GM10847 (cell line): Measurements from ENCODE around the gene FUCA1.

Experiments
- POLR2A ChIP-seq: IDR thresholded peaks from 2 replicates; pipeline ENCODE4 v1.6.1; 2011; ENCODE audit not compliant: insufficient read length; ENCODE audit errors: extremely low read depth

FUCA1 gene

DNA sequence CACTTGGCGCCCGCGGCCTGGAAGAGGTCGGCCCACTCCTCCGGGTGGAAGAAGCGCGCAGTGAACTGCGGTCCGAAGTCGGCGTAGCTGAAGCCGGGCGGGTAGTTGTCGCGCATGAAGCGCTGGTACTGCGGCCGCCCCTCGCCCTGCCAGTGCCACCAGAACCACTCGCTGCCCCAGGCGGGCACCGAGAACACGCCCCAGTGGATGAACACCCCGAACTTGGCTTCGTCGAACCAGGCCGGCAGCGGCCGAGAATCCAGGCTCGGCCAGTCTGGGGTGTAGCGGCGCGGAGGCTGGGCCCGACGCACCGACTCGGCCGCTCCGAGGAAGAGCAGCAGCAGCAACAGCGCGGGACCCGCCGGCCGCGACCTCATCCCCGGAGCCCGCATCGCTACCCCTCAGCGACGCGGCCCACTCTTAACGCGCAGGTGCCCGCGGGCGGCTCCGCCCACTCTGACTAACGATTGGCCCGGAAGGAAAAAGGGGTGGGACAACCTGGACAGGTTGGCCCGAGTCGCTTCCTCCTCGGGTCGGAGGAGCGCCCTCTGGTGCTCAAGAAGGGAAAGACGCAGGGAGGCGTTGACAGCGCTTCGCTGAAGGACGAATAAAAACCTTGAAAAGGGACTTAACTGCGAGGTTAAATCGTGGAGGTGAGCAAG, at the start of gene FUCA1:
Gene FUCA1 (minus strand): TSS at position 396 of the 662 bp plus-strand sequence. CDS start 4 bp downstream, at position 392.
- peak; percentile 54 for TF ChIP-seq POLR2A

DNA sequence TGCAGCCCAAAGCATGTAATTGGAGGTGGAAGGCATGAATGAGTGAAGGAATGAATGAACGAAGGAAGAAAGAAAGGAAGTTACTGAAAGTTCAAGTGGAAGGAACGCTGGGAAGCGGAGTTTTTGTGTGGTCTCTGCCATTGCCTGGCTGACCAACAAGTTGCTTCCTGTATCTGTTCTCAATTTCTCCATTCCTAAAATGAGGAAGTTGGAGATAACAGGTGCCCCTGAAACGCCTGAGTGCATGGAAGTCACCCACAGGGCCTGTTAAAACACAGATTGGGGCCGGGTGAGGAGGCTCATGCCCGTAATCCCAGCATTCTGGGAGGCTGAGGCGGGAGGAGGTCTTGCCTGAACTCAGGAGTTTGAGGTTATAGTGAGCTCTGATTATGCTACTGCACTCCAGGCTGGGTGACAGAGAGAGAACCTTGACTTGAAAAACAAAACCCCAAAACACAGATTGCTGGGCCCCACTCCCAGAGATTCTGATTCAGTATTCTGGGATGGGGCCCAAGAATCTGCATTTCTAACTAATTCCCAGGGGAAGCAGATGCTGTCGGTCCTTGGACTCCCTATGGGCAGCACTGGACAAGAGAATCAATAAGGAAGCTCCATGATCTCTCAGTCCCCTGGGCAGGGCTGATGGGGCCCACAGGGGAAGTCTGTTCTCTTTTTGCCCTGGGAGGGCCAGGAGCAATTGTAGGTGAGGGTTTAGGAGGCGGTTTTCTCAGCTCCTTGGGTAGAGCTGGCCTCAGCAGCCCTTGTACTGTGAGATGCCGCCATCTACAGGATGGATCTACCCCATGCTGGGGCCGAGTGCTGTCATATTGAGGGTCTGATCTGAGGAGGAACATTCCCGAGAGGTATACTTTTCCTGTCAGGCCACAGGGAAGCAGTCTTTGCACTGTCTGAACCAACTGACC, 48.4 kb upstream of the FUCA1 start:
- TF ChIP-seq POLR2A = no peak

DNA sequence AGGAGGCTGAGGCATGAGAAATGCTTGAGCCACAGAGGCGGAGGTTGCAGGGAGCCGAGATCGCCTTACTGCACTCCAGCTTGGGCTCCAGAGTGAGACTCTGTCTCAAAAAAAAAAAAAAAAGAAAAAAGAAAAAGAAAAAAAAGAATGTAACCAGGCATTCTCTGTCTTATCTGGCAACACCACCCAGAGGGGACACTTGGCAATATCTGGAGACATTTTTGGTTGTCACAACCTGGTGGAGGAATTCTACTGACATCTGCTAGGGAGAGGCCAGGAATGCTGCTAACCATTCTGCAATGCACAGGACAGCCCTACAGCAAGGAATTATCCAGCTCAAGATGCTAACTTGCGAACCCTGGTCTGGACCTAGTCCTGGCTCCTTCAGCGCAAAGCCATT, 47.4 kb upstream of the FUCA1 start:
- TF ChIP-seq POLR2A = no peak

DNA sequence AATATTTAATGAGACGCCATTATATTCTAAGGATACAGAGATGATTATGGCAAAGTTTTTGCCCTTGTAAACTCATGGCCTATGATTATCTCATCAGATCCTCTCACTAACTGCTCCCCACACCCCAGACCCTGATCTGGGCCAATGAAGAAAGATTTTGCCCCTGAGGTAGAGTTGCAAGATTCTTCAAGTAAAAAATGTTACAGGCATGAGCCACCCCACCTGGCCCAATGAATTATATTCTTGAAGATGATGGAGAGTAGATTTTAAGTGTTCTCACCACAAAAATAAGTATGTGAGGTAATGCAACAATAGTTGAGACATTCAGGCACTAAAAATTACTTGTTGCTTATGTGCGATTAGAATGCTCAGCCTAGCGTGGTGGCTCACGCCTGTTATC, 46.8 kb upstream of the FUCA1 start:
- no peak for TF ChIP-seq POLR2A

DNA sequence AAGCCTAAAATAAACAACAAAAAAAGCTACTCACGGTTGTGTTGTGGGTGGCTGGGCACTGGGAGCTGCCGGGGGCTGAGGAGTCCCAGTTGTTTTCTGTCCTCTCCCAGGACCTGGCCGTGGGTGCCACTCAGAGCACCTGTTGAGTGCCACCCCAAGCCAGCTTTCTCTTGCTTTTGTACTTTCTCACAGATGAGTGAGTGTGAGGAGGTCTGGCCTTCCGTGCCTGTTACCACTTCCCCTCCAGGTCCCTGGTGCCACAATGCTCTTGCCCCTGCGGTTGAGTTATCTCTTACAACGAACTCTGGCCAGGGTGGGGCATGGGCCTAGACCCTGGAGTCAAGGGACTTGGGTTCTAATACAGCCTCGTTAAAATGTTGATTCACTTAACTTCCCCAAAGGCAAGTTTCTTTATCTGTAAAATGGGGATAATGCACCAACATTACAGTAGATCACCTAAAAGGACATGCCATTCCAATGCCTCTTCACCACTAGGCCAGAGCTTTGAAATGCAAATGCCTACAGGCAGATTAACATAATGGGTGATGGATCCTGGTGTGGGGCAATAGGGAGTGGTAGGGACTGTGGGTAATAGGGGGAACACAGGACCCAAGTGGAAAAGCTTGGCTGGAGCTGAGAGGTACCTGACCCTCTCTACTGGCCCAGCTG, 45.3 kb upstream of the FUCA1 start, which contains the start of gene CNR2:
Gene CNR2 (minus strand): TSS at position 151 of the 669 bp plus-strand sequence. CDS start 37,745 bp downstream, outside the sequence.
- peak; percentile 44 for TF ChIP-seq POLR2A

DNA sequence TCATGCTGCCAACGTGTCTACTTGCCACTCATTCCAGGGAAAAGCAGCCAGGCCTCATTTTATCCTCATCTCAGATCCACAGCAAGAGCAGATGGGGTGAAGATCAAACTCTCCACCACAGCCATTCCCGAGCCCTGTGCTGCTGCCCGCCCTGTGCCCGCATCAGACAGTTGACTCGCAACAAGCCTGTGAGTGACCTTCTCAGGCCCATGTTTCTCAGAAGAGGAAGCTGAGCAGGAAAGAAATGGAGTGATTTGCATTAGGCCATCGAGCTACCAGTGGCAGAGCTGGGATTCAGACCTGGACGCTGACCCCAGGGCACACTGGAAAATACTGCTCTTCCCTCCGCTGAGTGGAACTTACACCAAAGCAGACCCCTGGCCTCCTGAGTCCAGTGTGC, 43.8 kb upstream of the FUCA1 start:
- peak; percentile 17 for TF ChIP-seq POLR2A

DNA sequence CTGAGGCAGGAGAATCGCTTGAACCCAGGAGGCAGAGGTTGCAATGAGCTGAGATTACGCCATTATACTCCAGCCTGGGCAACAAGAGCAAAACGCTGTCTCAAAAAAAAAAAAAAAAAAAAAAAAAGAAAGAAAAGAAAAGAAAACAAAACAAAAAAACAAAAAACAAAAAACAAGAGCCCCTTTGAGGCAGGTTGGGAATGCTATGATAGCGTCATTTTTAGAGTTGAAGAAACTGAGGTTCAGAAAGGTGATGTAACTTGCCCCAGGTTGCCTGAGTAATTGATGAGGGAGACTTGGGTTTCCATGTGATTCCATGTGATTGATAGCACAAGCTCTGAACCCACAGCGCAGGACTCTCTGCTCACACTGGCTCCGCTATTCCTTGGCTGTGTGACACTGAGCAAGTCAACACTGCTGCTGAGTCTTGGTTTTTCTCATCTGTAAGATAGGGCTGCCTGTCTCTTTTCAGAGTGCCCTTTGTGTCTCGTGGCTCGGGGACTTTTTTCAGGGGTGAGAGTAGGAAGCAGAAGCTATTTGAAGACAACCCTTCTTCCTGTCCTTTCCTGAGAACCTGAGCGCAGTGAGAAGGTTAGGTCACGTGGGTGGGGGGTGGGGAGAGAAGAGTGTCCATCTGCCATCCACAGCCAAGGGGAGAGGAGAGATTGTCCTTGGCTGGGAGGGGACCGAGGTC, 42.6 kb upstream of the FUCA1 start:
- peak; percentile 54 for TF ChIP-seq POLR2A

DNA sequence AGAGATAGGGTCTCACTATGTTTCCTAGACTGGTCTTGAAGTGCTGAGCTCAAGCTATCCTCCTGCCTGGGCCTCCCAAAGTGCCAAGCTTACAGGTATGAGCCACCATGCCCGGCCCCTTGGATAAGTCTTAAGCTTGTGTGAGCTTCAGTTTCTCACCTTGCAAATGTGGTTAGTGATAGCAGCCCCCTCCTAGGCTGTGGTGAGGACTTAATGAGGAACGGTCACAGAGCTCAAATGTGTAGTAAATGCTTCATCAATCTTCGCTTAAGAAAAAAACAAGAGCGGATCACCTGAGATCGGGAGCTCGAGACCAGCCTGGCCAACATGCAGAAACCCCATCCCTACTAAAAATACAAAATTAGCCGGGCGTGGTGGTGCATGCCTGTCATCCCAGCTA, 42.1 kb upstream of the FUCA1 start:
- TF ChIP-seq POLR2A = no peak

DNA sequence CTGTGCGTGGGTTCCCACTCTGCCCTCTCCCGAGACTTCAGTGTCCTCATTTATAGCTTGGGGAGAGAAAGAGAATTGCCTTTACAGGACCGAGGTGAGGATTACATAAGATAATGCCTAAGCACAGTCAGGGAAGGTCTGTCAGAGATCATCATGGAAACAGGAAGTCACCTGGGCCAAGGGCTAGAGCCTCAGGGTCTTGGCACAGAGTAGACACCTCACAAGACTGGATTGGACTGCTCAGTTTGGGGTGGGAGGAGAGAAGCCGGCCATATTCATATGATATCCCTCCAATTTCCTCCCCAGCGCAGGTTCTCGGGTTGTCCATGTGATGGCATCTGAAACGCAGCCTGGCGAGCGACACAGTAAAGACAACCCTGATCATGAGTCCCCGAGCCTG, 41.3 kb upstream of the FUCA1 start:
- TF ChIP-seq POLR2A = peak; percentile 28

DNA sequence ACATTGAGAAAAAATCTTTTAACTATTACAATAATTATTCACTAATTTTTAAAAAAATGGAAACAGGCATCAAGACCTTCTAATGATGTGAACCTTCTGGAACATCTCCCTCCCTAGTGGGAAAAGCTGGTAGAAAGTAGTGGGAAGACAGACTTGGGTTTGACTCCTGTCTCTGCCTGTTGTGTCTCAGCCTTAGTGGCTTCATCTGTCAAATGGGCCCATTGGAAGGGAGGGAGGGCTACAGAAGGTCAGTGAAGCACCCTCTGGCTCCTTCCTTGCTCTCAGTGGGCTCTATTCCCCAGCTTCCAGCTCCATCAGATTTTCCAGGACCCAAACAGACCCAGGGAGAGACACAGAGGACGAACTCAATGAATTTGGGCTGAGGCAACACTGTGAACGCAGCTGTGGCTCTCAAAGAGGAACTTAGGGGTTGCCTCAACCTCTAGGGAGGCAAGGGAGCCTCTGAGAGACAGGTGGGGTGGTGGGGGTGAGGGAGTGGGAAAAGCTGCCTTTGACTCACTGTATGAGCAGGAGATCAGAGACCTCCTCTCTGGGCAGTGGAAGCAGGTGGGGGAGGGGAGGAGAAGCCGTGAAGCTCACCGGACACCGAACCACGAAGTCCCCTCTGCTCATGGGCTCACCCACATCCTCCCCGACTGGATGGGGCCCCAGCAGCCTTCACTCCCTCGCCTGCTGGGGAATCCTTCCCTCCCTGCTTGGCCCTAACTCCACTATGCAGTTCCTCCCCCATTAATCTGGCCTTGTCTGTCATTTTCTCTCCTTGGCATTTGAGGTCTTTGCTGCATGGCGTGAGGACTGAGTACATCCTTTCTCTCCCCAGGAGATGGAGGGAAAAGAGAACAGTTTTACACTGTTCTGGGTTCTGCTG, 40.6 kb upstream of the FUCA1 start:
- peak; percentile 19 for TF ChIP-seq POLR2A

DNA sequence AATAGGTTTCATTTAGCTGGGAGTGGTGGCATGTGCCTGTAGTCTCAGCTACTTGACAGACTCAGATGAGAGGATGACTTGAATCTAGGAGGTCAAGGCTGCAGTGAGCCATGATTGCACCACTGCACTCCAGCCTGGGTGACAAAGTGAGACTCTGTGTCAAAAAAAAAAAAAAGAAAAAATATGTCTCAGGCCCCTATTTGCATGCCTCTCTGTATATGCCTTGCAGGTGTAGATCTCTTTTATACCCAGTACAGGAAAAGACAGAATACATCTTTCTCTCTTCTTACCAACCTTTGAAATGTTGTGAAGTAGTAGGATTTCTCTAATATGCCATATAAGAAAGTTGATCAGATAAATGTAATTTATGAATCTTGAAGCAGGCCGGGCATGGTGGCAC, 38.6 kb upstream of the FUCA1 start:
- TF ChIP-seq POLR2A = no peak

DNA sequence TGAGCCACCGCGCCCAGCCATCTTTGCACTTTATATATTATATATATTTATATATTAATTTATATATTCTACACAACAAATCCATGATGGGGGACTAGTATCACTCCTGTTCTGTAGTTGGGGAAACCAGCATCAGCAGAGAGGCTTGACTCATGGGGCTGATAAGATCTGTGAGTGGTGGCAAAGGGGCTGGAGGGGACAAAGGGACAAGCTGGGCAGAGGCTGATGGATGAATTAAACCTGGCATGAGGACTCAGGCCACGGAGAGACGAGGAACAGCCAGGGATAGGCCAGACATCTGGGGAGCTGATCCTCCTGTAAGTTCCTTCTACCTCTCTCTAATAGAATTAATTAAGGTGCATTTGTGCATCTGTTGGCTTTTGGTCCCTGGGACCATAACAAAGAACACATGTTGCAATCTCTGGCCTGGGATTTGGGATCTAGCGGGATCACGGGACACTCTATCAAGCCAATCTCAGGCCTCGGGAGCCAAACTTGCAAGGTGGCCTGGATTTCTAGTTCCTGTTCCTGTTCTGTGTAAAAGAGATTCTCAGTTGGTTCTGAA, 37.5 kb upstream of the FUCA1 start:
- TF ChIP-seq POLR2A = no peak

DNA sequence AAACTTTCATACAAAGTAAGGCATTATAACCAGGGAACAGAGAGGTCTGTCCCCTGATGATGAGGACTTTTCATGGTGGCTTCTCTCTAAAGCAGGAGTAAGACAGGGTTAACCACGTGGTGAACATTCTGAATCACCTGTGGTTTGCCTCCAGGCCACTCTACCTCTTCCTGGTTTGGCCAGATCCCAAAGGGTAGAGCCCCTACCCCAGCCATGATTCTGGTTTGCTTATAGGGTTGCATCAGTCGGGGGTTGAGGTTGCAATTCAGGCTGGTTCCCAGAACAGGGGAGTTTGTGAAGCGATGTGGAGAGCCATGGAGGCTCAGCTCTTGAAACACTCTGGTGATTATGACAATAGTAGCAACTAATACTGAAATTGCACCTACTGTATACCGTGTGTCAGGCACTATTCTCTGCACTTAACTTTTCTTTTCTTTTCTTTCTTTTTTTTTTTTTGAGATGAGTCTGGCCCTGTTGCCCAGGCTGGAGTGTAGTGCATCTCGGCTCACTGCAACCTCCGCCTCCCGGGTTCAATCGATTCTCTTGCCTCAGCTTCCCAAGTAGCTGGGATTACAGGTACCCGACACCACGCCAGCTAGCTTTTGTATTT, 36.8 kb upstream of the FUCA1 start:
- TF ChIP-seq POLR2A = no peak
